PC-9 (cell line): ENCODE data around the gene TRMU. TPM values are rescaled to one million over a fixed set of nuclear protein-coding genes. Genes with fewer than 3 reads are reported as not detected.

ENCODE experiments used
- BruUV-seq: library from RNA; stranded (reverse); fragments of 400-500 nt; replicated peaks from 2 replicates; lab custom pipeline; 2021; lab: Mats Ljungman, UMichigan
- CTCF ChIA-PET: fragments of 300-600 bp; sonication (Branson Sonifier 250); formaldehyde crosslinking; loops from one replicate; lab custom pipeline; 2022; ENCODE audit warnings: antibody characterized with exemption; lab: Charles Lee
- POLR2A ChIA-PET: fragments of 300-600 bp; sonication (Branson Sonifier 250); formaldehyde crosslinking; loops from one replicate; lab custom pipeline; 2022; ENCODE audit warnings: antibody characterized with exemption; ENCODE audit not compliant: unreplicated experiment; lab: Charles Lee
- DNase-seq, 2 experiments: peaks; one replicate each; pipeline versions ENCODE4 v3.0.0 to v3.0.0-alpha.2; 2015 to 2022; ENCODE audit warnings: mixed read lengths in 1 of 2
- H2AFZ ChIP-seq: fragments of 200-600 bp; sonication (generic); 2 replicates; pipeline ENCODE4 v1.8.1; 2017; ENCODE audit warnings: antibody characterized with exemption
- H3F3A ChIP-seq: fragments of 200-600 bp; sonication (generic); 2 replicates; pipeline ENCODE4 v1.8.1; 2017; ENCODE audit warnings: antibody characterized with exemption, mild to moderate bottlenecking, low read depth; ENCODE audit not compliant: insufficient read depth
- H3K27ac ChIP-seq: fragments of 200-600 bp; sonication (generic); 2 replicates; pipeline ENCODE4 v1.6.1; 2016; ENCODE audit warnings: mixed run types
- H3K27me3 ChIP-seq: fragments of 200-600 bp; sonication (generic); 2 replicates; pipeline ENCODE4 v1.6.1; 2016; ENCODE audit warnings: low read depth, mixed run types; ENCODE audit not compliant: insufficient read depth
- H3K36me3 ChIP-seq: fragments of 200-600 bp; sonication (generic); 2 replicates; pipeline ENCODE4 v1.6.1; 2016; ENCODE audit warnings: low read depth, mixed run types
- H3K4me1 ChIP-seq: fragments of 200-600 bp; sonication (generic); replicated peaks from 2 replicates; pipeline ENCODE4 v1.6.1; 2016; ENCODE audit warnings: mixed run types; ENCODE audit not compliant: insufficient read depth
- H3K4me2 ChIP-seq: fragments of 200-600 bp; sonication (generic); 2 replicates; pipeline ENCODE4 v1.6.1; 2017; ENCODE audit warnings: mixed run types
- H3K4me3 ChIP-seq: fragments of 200-600 bp; sonication (generic); 2 replicates; pipeline ENCODE4 v1.6.1; 2016; ENCODE audit warnings: mixed run types
- H3K79me2 ChIP-seq: fragments of 200-600 bp; sonication (generic); 2 replicates; pipeline ENCODE4 v1.6.1; 2017; ENCODE audit warnings: low read depth, mixed run types
- H3K9me2 ChIP-seq: fragments of 200-600 bp; sonication (generic); 2 replicates; pipeline ENCODE4 v1.8.1; 2017; ENCODE audit warnings: mild to moderate bottlenecking; ENCODE audit not compliant: insufficient read depth
- H3K9me3 ChIP-seq: fragments of 200-600 bp; sonication (generic); 2 replicates; pipeline ENCODE4 v1.8.1; 2016; ENCODE audit warnings: low read depth; ENCODE audit not compliant: insufficient read depth
- H4K20me1 ChIP-seq: fragments of 200-600 bp; sonication (generic); 2 replicates; pipeline ENCODE4 v1.8.1; 2017; ENCODE audit not compliant: insufficient read depth
- EZH2 ChIP-seq: fragments of 200-600 bp; sonication (generic); IDR thresholded peaks from 2 replicates; pipeline ENCODE4 v1.8.0; 2017; ENCODE audit warnings: antibody characterized with exemption, low read depth
- intact Hi-C: fragments of 100-400 bp; cut with micrococcal nuclease; formaldehyde crosslinking; loops from one replicate; pipeline ENCODE4 v1.10.0; 2022; ENCODE audit not compliant: unreplicated experiment
- total RNA-seq: library from RNA; stranded (reverse); gene quantifications from 2 replicates; pipeline ENCODE4 v1.2.3, GENCODE V29; 2021
- TF ChIP-seq, protein P1 (sequence below): fragments of 200-600 bp; sonication (generic); conservative IDR thresholded peaks from 2 replicates; pipeline ENCODE4 v1.6.1; 2017; ENCODE audit warnings: mixed run types, antibody characterized with exemption, mild to moderate bottlenecking, moderate library complexity

TRMU gene
- total RNA-seq, 1 experiment from 2014 or later = 58.2 TPM

GRCh38 chr22:46289244-46289891 is 46.1 kb upstream of the TRMU start:
- TF ChIP-seq, protein P1, sequence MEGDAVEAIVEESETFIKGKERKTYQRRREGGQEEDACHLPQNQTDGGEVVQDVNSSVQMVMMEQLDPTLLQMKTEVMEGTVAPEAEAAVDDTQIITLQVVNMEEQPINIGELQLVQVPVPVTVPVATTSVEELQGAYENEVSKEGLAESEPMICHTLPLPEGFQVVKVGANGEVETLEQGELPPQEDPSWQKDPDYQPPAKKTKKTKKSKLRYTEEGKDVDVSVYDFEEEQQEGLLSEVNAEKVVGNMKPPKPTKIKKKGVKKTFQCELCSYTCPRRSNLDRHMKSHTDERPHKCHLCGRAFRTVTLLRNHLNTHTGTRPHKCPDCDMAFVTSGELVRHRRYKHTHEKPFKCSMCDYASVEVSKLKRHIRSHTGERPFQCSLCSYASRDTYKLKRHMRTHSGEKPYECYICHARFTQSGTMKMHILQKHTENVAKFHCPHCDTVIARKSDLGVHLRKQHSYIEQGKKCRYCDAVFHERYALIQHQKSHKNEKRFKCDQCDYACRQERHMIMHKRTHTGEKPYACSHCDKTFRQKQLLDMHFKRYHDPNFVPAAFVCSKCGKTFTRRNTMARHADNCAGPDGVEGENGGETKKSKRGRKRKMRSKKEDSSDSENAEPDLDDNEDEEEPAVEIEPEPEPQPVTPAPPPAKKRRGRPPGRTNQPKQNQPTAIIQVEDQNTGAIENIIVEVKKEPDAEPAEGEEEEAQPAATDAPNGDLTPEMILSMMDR = no peak
- TF ChIP-seq EZH2 = no peak
- Histone ChIP-seq H3K4me1 (no peaks in the 10 kb centered on the region), H3K27ac (no peak overlapping the region), H3F3A (no peaks in the 10 kb centered on the region; the same call in 1 of the 2 replicates), H3K4me2 (no peak overlapping the region), H3K9me3 (no peaks in the 10 kb centered on the region), H3K79me2 (no peaks in the 10 kb centered on the region), H3K9me2 (no peaks in the 10 kb centered on the region), H3K4me3 (no peak overlapping the region), H3K36me3 (0 out of 2 replicates have a peak, but pooled peaks cover 2% of the 10 kb centered on the region), H2AFZ (no peak overlapping the region), H4K20me1 (no peaks in the 10 kb centered on the region), H3K27me3 (no peaks in the 10 kb centered on the region)
- BruUV-seq = no TSS peak
- CTCF ChIA-PET = no interaction called here
- intact Hi-C loops = no loop called here
- POLR2A ChIA-PET = no interaction called here
- DNase-seq = no peak

- Histone ChIP-seq H3K27ac (no peak overlapping the region), H3K9me2 (no peaks in the 10 kb centered on the region), H3K4me3 (no peak overlapping the region), H2AFZ (no peak overlapping the region), H3K4me2 (no peak overlapping the region), H3K79me2 (no peaks in the 10 kb centered on the region), H3K36me3 (no peaks in the 10 kb centered on the region), H3F3A (peaks cover 4% of the 10 kb centered on the region), H4K20me1 (no peaks in the 10 kb centered on the region), H3K9me3 (no peaks in the 10 kb centered on the region), H3K4me1 (no peaks in the 10 kb centered on the region), H3K27me3 (no peaks in the 10 kb centered on the region)
- CTCF ChIA-PET = no interaction called here
- DNase-seq = no peak
- intact Hi-C loops = no loop called here
- no TSS peak for BruUV-seq
- POLR2A ChIA-PET = interaction anchor here (0.6 kb wide), 1 partner anchor 139 kb away, joined by 19 read pairs; no protein-coding TSS in a partner anchor
- TF ChIP-seq EZH2 = no peak
- TF ChIP-seq, protein P1 = no peak
Observed at GRCh38 chr22:46290121-46290842, 45.2 kb upstream of the TRMU start.

- no peaks in the 10 kb centered on the region for H3K27me3 ChIP-seq
- H3K4me1 ChIP-seq = peaks cover 7% of the 10 kb centered on the region; the same call in 1 of the 2 replicates
- BruUV-seq = no TSS peak
- ChIA-PET POLR2A (no interaction called here), CTCF (no interaction called here)
- TF ChIP-seq, protein P1 = no peak
- no peak for TF ChIP-seq EZH2
- H3K79me2 ChIP-seq = no peaks in the 10 kb centered on the region
- no peaks in the 10 kb centered on the region for H3K9me2 ChIP-seq
- H3K9me3 ChIP-seq = no peaks in the 10 kb centered on the region
- peaks cover 4% of the 10 kb centered on the region for H3F3A ChIP-seq
- no peaks in the 10 kb centered on the region for H3K36me3 ChIP-seq
- H2AFZ ChIP-seq = no peak overlapping the region
- no peak overlapping the region for H3K4me3 ChIP-seq
- intact Hi-C loops = no loop called here
- no peak overlapping the region for H3K4me2 ChIP-seq
- H3K27ac ChIP-seq = no peak overlapping the region
- no peaks in the 10 kb centered on the region for H4K20me1 ChIP-seq
- DNase-seq = peak in 1 of 2 experiments; percentile 13
Observed at GRCh38 chr22:46290843-46291785, 44.4 kb upstream of the TRMU start.
